HepG2 (cell line): ENCODE measurements around the gene DPT. TPM values are rescaled to one million over a fixed set of nuclear protein-coding genes. Genes with fewer than 3 reads are reported as not detected.

Experiments used
- ATAD3A ChIP-seq: sonication (generic); formaldehyde crosslinking; IDR thresholded peaks from 2 replicates; pipeline ENCODE4 v1.4.0; 2020; ENCODE audit warnings: missing genetic modification reagents
- CCDC6 ChIP-seq: sonication (generic); formaldehyde crosslinking; IDR thresholded peaks from 2 replicates; pipeline ENCODE4 v1.8.1; 2022; ENCODE audit warnings: mild to moderate bottlenecking, missing genetic modification reagents, moderate library complexity
- DPF2 ChIP-seq: sonication (generic); formaldehyde crosslinking; IDR thresholded peaks from 2 replicates; pipeline ENCODE4 v1.4.0; 2020; ENCODE audit warnings: mild to moderate bottlenecking, low read depth, missing genetic modification reagents, borderline replicate concordance
- HMGA1 ChIP-seq: sonication (generic); formaldehyde crosslinking; conservative IDR thresholded peaks from 2 replicates; pipeline ENCODE4 v1.4.0; 2020; ENCODE audit warnings: missing genetic modification reagents
- KLF13 ChIP-seq: sonication (generic); formaldehyde crosslinking; IDR thresholded peaks from 2 replicates; pipeline ENCODE4 v1.4.0; 2020; ENCODE audit warnings: mild to moderate bottlenecking, missing genetic modification reagents
- KLF9 ChIP-seq: IDR thresholded peaks from 2 replicates; pipeline ENCODE4 v1.6.1; 2016; ENCODE audit warnings: low read depth
- NFE2L2 ChIP-seq: fragments of 150-350 bp; IDR thresholded peaks from 2 replicates; pipeline ENCODE4 v1.6.1; 2014; ENCODE audit warnings: low read length
- NFYB ChIP-seq: sonication (generic); formaldehyde crosslinking; IDR thresholded peaks from 2 replicates; pipeline ENCODE4 v1.4.0; 2020; ENCODE audit warnings: missing genetic modification reagents
- POGZ ChIP-seq: sonication (generic); formaldehyde crosslinking; IDR thresholded peaks from 2 replicates; pipeline ENCODE4 v1.4.0; 2020; ENCODE audit warnings: mild to moderate bottlenecking, missing genetic modification reagents
- SRSF4 ChIP-seq: fragments of 200-400 bp; formaldehyde crosslinking; IDR thresholded peaks from one replicate; pipeline ENCODE4 v1.6.1; 2018; ENCODE audit warnings: mild to moderate bottlenecking, low read depth, low read length, moderate library complexity; ENCODE audit not compliant: poor library complexity, severe bottlenecking
- SRSF9 ChIP-seq: fragments of 200-400 bp; formaldehyde crosslinking; IDR thresholded peaks from 2 replicates; pipeline ENCODE4 v1.6.1; 2018; ENCODE audit warnings: borderline replicate concordance, mild to moderate bottlenecking, low read depth, low read length; ENCODE audit not compliant: insufficient read depth, poor library complexity, severe bottlenecking
- TBL1XR1 ChIP-seq: fragments of 150-350 bp; IDR thresholded peaks from 2 replicates; pipeline ENCODE4 v1.6.1; 2014; ENCODE audit warnings: borderline replicate concordance, low read length; ENCODE audit not compliant: partially characterized antibody
- ZBTB42 ChIP-seq: sonication (generic); formaldehyde crosslinking; IDR thresholded peaks from 2 replicates; pipeline ENCODE4 v1.5.0; 2020; ENCODE audit warnings: mild to moderate bottlenecking, missing genetic modification reagents
- ZFYVE20 ChIP-seq: sonication (generic); formaldehyde crosslinking; IDR thresholded peaks from 2 replicates; pipeline ENCODE4 v1.8.0; 2023; ENCODE audit warnings: low read depth, mild to moderate bottlenecking, moderate library complexity, missing genetic modification reagents, borderline replicate concordance
- ZNF136 ChIP-seq: sonication (generic); formaldehyde crosslinking; IDR thresholded peaks from 2 replicates; pipeline ENCODE4 v1.8.1; 2022; ENCODE audit warnings: low read depth, mild to moderate bottlenecking, moderate library complexity, missing genetic modification reagents
- ZNF256 ChIP-seq: sonication (generic); formaldehyde crosslinking; conservative IDR thresholded peaks from 2 replicates; pipeline ENCODE4 v1.4.0; 2020; ENCODE audit warnings: missing genetic modification reagents
- ZNF335 ChIP-seq: sonication (generic); formaldehyde crosslinking; IDR thresholded peaks from 2 replicates; pipeline ENCODE4 v1.4.0; 2020; ENCODE audit warnings: missing genetic modification reagents
- ZNF558 ChIP-seq: sonication (generic); formaldehyde crosslinking; IDR thresholded peaks from 2 replicates; pipeline ENCODE4 v1.9.0; 2022; ENCODE audit warnings: mild to moderate bottlenecking, missing genetic modification reagents, borderline replicate concordance
- ZNF776 ChIP-seq: sonication (generic); formaldehyde crosslinking; IDR thresholded peaks from 2 replicates; pipeline ENCODE4 v1.4.0; 2020; ENCODE audit warnings: mild to moderate bottlenecking, missing genetic modification reagents
- ZNF891 ChIP-seq: sonication (generic); formaldehyde crosslinking; IDR thresholded peaks from 2 replicates; pipeline ENCODE4 v1.5.0; 2020; ENCODE audit warnings: mild to moderate bottlenecking, missing genetic modification reagents
- ZSCAN30 ChIP-seq: sonication (generic); formaldehyde crosslinking; IDR thresholded peaks from 2 replicates; pipeline ENCODE4 v1.5.0; 2020; ENCODE audit warnings: mild to moderate bottlenecking, missing genetic modification reagents
- polyA plus RNA-seq, 8 experiments: library from polyadenylated mRNA; depleted of rRNA in 3 of 8; stranded (reverse) in 7 of 8; unstranded in 1 of 8; fragments of >200 nt; fragmentation: Illumina TruSeq in 4 of 8; extraction: Trizol in 4 of 8; gene quantifications; 2 replicates each; pipeline versions ENCODE4 v1.2.1 to v1.2.3, GENCODE V29; 2011 to 2016; ENCODE audit warnings: low read depth in 4 of 8, missing spikeins in 1 of 8, mixed read lengths in 1 of 8; ENCODE audit not compliant: insufficient read depth in 1 of 8
- total RNA-seq, 5 experiments: library from RNA; depleted of rRNA; stranded (reverse); fragments of >200 nt; fragmentation: Illumina TruSeq; extraction: Trizol; gene quantifications; 2 replicates each; pipeline ENCODE4 v1.2.3, GENCODE V29; 2016; ENCODE audit warnings: low read depth in 1 of 5
- TF ChIP-seq, protein P1 (sequence below): sonication (generic); formaldehyde crosslinking; IDR thresholded peaks from 2 replicates; pipeline ENCODE4 v1.4.0; 2020; ENCODE audit warnings: missing genetic modification reagents
- TF ChIP-seq, protein P2 (sequence below): sonication (generic); formaldehyde crosslinking; IDR thresholded peaks from 2 replicates; pipeline ENCODE4 v1.5.1; 2020; ENCODE audit warnings: mild to moderate bottlenecking, missing genetic modification reagents, moderate library complexity
- TF ChIP-seq, protein P3 (sequence below): IDR thresholded peaks from 2 replicates; pipeline ENCODE4 v1.6.1; 2018; ENCODE audit warnings: missing genetic modification reagents

DPT gene
- total and polyA plus RNA-seq, 2 of the 13 experiments (the other 11 are each of a cell fraction or from before 2014, with no cell fraction given), result 0.04 TPM; not detected in 1

DNA sequence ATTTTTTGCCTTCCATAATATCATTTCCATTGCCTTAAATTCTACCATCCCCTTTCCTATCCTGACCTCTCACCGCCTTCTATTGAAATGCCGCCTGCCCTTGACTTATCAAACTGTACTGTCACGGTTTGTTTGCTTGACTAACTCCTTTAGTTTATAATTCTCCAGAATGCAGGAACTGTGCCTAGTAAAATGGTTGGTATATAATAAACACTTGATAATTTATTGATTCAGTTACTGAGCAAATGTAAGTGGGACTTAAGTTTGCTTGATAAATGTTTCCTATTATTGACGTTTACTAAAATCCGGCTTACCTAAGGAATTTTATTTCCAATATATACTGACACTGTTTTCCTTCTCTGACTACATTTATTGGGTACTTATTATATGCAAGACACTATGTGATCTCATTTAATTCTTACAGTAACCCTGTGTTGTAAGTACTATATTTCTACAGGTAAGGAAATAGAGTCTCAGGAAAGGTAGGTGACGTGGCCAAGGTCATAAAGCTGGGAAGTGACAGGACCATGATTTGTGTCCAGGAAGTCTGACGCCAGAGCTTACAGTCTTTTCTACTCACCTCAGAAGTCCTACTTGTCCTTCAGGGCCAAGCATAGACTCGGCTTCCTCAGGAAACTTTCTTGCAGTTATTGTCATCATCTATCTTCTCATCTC lies 35.7 kb downstream of the DPT start (continued):
- peak; percentile 56; the same call in 1 of the 2 replicates for TF ChIP-seq POGZ
- no peak for TF ChIP-seq ZNF776
- TF ChIP-seq ZFYVE20, result no peak
- no peak for TF ChIP-seq ZNF891 (CRISPR knock-in tag)
- no peak for TF ChIP-seq NFYB
- no peak for TF ChIP-seq CCDC6 (CRISPR knock-in tag)
- TF ChIP-seq ZNF335 (CRISPR knock-in tag), result no peak
- no peak for TF ChIP-seq ZNF136 (CRISPR knock-in tag)
- TF ChIP-seq ZBTB42, result no peak
- no peak for TF ChIP-seq SRSF9
- TF ChIP-seq, protein P1, sequence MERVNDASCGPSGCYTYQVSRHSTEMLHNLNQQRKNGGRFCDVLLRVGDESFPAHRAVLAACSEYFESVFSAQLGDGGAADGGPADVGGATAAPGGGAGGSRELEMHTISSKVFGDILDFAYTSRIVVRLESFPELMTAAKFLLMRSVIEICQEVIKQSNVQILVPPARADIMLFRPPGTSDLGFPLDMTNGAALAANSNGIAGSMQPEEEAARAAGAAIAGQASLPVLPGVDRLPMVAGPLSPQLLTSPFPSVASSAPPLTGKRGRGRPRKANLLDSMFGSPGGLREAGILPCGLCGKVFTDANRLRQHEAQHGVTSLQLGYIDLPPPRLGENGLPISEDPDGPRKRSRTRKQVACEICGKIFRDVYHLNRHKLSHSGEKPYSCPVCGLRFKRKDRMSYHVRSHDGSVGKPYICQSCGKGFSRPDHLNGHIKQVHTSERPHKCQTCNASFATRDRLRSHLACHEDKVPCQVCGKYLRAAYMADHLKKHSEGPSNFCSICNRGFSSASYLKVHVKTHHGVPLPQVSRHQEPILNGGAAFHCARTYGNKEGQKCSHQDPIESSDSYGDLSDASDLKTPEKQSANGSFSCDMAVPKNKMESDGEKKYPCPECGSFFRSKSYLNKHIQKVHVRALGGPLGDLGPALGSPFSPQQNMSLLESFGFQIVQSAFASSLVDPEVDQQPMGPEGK (CRISPR knock-in tag), result no peak
- TF ChIP-seq DPF2 (CRISPR knock-in tag), result peak; percentile 40; the same call in 1 of the 2 replicates
- no peak for TF ChIP-seq ZNF558 (CRISPR knock-in tag)
- TF ChIP-seq NFE2L2, result no peak
- no peak for TF ChIP-seq KLF13 (CRISPR knock-in tag)
- TF ChIP-seq, protein P2, sequence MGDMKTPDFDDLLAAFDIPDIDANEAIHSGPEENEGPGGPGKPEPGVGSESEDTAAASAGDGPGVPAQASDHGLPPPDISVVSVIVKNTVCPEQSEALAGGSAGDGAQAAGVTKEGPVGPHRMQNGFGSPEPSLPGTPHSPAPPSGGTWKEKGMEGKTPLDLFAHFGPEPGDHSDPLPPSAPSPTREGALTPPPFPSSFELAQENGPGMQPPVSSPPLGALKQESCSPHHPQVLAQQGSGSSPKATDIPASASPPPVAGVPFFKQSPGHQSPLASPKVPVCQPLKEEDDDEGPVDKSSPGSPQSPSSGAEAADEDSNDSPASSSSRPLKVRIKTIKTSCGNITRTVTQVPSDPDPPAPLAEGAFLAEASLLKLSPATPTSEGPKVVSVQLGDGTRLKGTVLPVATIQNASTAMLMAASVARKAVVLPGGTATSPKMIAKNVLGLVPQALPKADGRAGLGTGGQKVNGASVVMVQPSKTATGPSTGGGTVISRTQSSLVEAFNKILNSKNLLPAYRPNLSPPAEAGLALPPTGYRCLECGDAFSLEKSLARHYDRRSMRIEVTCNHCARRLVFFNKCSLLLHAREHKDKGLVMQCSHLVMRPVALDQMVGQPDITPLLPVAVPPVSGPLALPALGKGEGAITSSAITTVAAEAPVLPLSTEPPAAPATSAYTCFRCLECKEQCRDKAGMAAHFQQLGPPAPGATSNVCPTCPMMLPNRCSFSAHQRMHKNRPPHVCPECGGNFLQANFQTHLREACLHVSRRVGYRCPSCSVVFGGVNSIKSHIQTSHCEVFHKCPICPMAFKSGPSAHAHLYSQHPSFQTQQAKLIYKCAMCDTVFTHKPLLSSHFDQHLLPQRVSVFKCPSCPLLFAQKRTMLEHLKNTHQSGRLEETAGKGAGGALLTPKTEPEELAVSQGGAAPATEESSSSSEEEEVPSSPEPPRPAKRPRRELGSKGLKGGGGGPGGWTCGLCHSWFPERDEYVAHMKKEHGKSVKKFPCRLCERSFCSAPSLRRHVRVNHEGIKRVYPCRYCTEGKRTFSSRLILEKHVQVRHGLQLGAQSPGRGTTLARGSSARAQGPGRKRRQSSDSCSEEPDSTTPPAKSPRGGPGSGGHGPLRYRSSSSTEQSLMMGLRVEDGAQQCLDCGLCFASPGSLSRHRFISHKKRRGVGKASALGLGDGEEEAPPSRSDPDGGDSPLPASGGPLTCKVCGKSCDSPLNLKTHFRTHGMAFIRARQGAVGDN, result no peak
- TF ChIP-seq TBL1XR1, result peak; percentile 23
- TF ChIP-seq HMGA1 (CRISPR knock-in tag), result no peak
- no peak for TF ChIP-seq ATAD3A (CRISPR knock-in tag)
- TF ChIP-seq, protein P3, sequence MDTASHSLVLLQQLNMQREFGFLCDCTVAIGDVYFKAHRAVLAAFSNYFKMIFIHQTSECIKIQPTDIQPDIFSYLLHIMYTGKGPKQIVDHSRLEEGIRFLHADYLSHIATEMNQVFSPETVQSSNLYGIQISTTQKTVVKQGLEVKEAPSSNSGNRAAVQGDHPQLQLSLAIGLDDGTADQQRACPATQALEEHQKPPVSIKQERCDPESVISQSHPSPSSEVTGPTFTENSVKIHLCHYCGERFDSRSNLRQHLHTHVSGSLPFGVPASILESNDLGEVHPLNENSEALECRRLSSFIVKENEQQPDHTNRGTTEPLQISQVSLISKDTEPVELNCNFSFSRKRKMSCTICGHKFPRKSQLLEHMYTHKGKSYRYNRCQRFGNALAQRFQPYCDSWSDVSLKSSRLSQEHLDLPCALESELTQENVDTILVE (CRISPR knock-in tag), result no peak
- no peak for TF ChIP-seq KLF9 (CRISPR knock-in tag)
- no peak for TF ChIP-seq ZSCAN30 (CRISPR knock-in tag)
- no peak for TF ChIP-seq SRSF4
- no peak for TF ChIP-seq ZNF256 (CRISPR knock-in tag)
